SK-N-SH (cell line): ENCODE measurements around the gene ARCN1. TPM values are rescaled to one million over a fixed set of nuclear protein-coding genes. Genes with fewer than 3 reads are reported as not detected.

Source experiments
- CTCF ChIA-PET: fragments of 300-600, 350-600 bp; formaldehyde crosslinking; extraction: SDS; loops from one replicate; lab custom pipeline; 2021; lab: Yijun Ruan, JAX
- POLR2A ChIA-PET: fragments of 350-600 bp; sonication (Branson Sonifier 250); formaldehyde crosslinking; extraction: SDS; loops from one replicate; lab custom pipeline; 2020; ENCODE audit warnings: antibody characterized with exemption, inconsistent platforms; lab: Yijun Ruan, JAX
- DNase-seq: peaks from one replicate; pipeline ENCODE4 v3.0.0; 2012
- H2AFZ ChIP-seq: fragments of 200-600 bp; sonication (generic); 2 replicates; pipeline ENCODE4 v1.8.1; 2016; ENCODE audit warnings: antibody characterized with exemption, mild to moderate bottlenecking, low read depth
- H3F3A ChIP-seq: fragments of 200-600 bp; sonication (generic); replicated peaks from 2 replicates; pipeline ENCODE3; 2016; ENCODE audit warnings: antibody characterized with exemption, mild to moderate bottlenecking; ENCODE audit not compliant: insufficient read depth
- H3K27ac ChIP-seq, 2 experiments: fragments of 200-500 bp in 1 of 2; fragments of 200-600 bp in 1 of 2; sonication (Bioruptor generic) in 1 of 2; sonication (generic), shearing (Covaris generic) in 1 of 2; 2 replicates each; pipeline versions ENCODE4 v1.5.1 to v1.6.1; 2014 to 2016; ENCODE audit warnings: low read depth in 2 of 2, inconsistent platforms in 1 of 2, low read length in 1 of 2, mild to moderate bottlenecking in 1 of 2, mixed read lengths in 1 of 2
- H3K27me3 ChIP-seq: fragments of 200-600 bp; sonication (generic), shearing (Covaris generic); 2 replicates; pipeline ENCODE4 v1.6.1; 2016; ENCODE audit warnings: mixed run types; ENCODE audit not compliant: insufficient read depth
- H3K36me3 ChIP-seq, 2 experiments: fragments of 200-500 bp in 1 of 2; fragments of 200-600 bp in 1 of 2; sonication (Bioruptor generic) in 1 of 2; sonication (generic) in 1 of 2; replicated peaks in 1 of 2; 2 replicates each; pipeline versions ENCODE3 to v1.5.1; 2014 to 2016; ENCODE audit warnings: low read length in 1 of 2, mild to moderate bottlenecking in 1 of 2; ENCODE audit not compliant: insufficient read depth in 2 of 2, control insufficient read depth in 1 of 2
- H3K4me1 ChIP-seq, 2 experiments: fragments of 200-500 bp in 1 of 2; fragments of 200-600 bp in 1 of 2; sonication (Bioruptor generic) in 1 of 2; sonication (generic), shearing (Covaris generic) in 1 of 2; 2 replicates each; pipeline versions ENCODE4 v1.5.1 to v1.6.1; 2014 to 2016; ENCODE audit warnings: low read depth in 1 of 2, low read length in 1 of 2, mixed run types in 1 of 2; ENCODE audit not compliant: insufficient read depth in 2 of 2, control insufficient read depth in 1 of 2
- H3K4me2 ChIP-seq: fragments of 200-600 bp; sonication (generic), shearing (Covaris generic); 2 replicates; pipeline ENCODE4 v1.6.1; 2017; ENCODE audit warnings: mixed run types
- H3K4me3 ChIP-seq, 2 experiments: fragments of 200-500 bp in 1 of 2; fragments of 200-600 bp in 1 of 2; sonication (Bioruptor generic) in 1 of 2; sonication (generic), shearing (Covaris generic) in 1 of 2; 2 replicates each; pipeline versions ENCODE4 v1.5.1 to v1.8.1; 2014 to 2016; ENCODE audit warnings: low read depth in 2 of 2, inconsistent platforms in 1 of 2, low read length in 1 of 2, mild to moderate bottlenecking in 1 of 2, mixed read lengths in 1 of 2, moderate library complexity in 1 of 2
- H3K79me2 ChIP-seq: fragments of 200-600 bp; sonication (generic); 2 replicates; pipeline ENCODE4 v1.8.1; 2017; ENCODE audit warnings: mild to moderate bottlenecking; ENCODE audit not compliant: insufficient read depth
- H3K9ac ChIP-seq: fragments of 200-600 bp; sonication (generic); 2 replicates; pipeline ENCODE4 v1.6.1; 2017; ENCODE audit warnings: mixed run types
- H3K9me2 ChIP-seq: fragments of 200-600 bp; sonication (generic); 2 replicates; pipeline ENCODE4 v1.6.1; 2017; ENCODE audit warnings: mixed run types
- H3K9me3 ChIP-seq: fragments of 200-600 bp; sonication (generic); 2 replicates; pipeline ENCODE4 v1.6.1; 2017; ENCODE audit warnings: mixed run types, mild to moderate bottlenecking, moderate library complexity
- H4K20me1 ChIP-seq: fragments of 200-600 bp; sonication (generic); 2 replicates; pipeline ENCODE4 v1.6.1; 2017; ENCODE audit warnings: mild to moderate bottlenecking, mixed run types; ENCODE audit not compliant: insufficient read depth
- EP300 ChIP-seq, 2 experiments: IDR thresholded peaks; 2 replicates each; pipeline versions ENCODE4 v1.4.0 to v1.6.1; 2012; ENCODE audit warnings: borderline replicate concordance in 1 of 2, low read depth in 1 of 2, low read length in 1 of 2
- EZH2phosphoT487 ChIP-seq: fragments of 200-600 bp; sonication (generic); IDR thresholded peaks from 2 replicates; pipeline ENCODE4 v1.6.1; 2017; ENCODE audit warnings: low read depth, mixed run types, mild to moderate bottlenecking, antibody characterized with exemption, moderate library complexity, borderline replicate concordance
- GABPA ChIP-seq: IDR thresholded peaks from 2 replicates; pipeline ENCODE4 v1.4.0; 2012; ENCODE audit warnings: low read depth, mild to moderate bottlenecking
- GATA2 ChIP-seq: sonication (generic); formaldehyde crosslinking; IDR thresholded peaks from 2 replicates; pipeline ENCODE4 v1.5.0; 2020; ENCODE audit warnings: mild to moderate bottlenecking, missing genetic modification reagents
- MEF2A ChIP-seq: IDR thresholded peaks from 2 replicates; pipeline ENCODE4 v1.4.0; 2012; ENCODE audit warnings: low read depth, borderline replicate concordance
- MXI1 ChIP-seq: IDR thresholded peaks from 2 replicates; pipeline ENCODE4 v1.6.1; 2012; ENCODE audit warnings: mild to moderate bottlenecking, low read depth, low read length, improper control_type of control experiment
- NFIC ChIP-seq: IDR thresholded peaks from 2 replicates; pipeline ENCODE4 v1.4.0; 2012; ENCODE audit warnings: borderline replicate concordance
- NRF1 ChIP-seq: IDR thresholded peaks from 2 replicates; pipeline ENCODE4 v1.6.1; 2012; ENCODE audit warnings: low read depth, mild to moderate bottlenecking, low read length
- PBX3 ChIP-seq: IDR thresholded peaks from 2 replicates; pipeline ENCODE4; 2012
- RAD21 ChIP-seq: IDR thresholded peaks from 2 replicates; pipeline ENCODE4 v1.6.1; 2012; ENCODE audit warnings: mild to moderate bottlenecking, low read length
- RCOR1 ChIP-seq: fragments of 150-350 bp; IDR thresholded peaks from 2 replicates; pipeline ENCODE4 v1.6.1; 2017; ENCODE audit warnings: antibody characterized with exemption, low read length
- RFX5 ChIP-seq: IDR thresholded peaks from 2 replicates; pipeline ENCODE4 v1.6.1; 2012; ENCODE audit warnings: mild to moderate bottlenecking, improper control_type of control experiment, low read length
- RXRA ChIP-seq: IDR thresholded peaks from 2 replicates; pipeline ENCODE4 v1.4.0; 2012; ENCODE audit warnings: low read depth, mild to moderate bottlenecking, borderline replicate concordance
- SIN3A ChIP-seq: IDR thresholded peaks from 2 replicates; pipeline ENCODE4 v1.6.1; 2012; ENCODE audit warnings: low read depth, mild to moderate bottlenecking, low read length, moderate library complexity, borderline replicate concordance
- SMC3 ChIP-seq: IDR thresholded peaks from 2 replicates; pipeline ENCODE4 v1.6.1; 2012; ENCODE audit warnings: low read depth, low read length, improper control_type of control experiment
- TCF12 ChIP-seq: IDR thresholded peaks from 2 replicates; pipeline ENCODE4 v1.4.0; 2012
- USF2 ChIP-seq: fragments of 150-350 bp; IDR thresholded peaks from 2 replicates; pipeline ENCODE4 v1.6.1; 2017; ENCODE audit warnings: antibody characterized with exemption, low read length, low read depth, borderline replicate concordance
- WGBS: methylation state at CpG from one replicate; pipeline ENCODE4 v1.1.6; 2017; ENCODE audit warnings: low lambda C conversion rate; 5-methylcytosine and 5-hydroxymethylcytosine counted together
- polyA plus RNA-seq, 3 experiments: library from polyadenylated mRNA; depleted of rRNA; stranded (reverse); fragments of >200 nt; gene quantifications; 2 replicates each; pipeline ENCODE4 v1.2.3, GENCODE V29; 2012
- TF ChIP-seq, protein P1 (sequence below): IDR thresholded peaks from 2 replicates; pipeline ENCODE4 v1.4.0; 2012; ENCODE audit warnings: low read depth, borderline replicate concordance
- TF ChIP-seq, protein P2 (sequence below): fragments of 200-600 bp; sonication (generic); IDR thresholded peaks from 2 replicates; pipeline ENCODE4 v1.6.1; 2017; ENCODE audit warnings: antibody characterized with exemption, mild to moderate bottlenecking, moderate library complexity
- TF ChIP-seq, protein P3 (sequence below): IDR thresholded peaks from 2 replicates; pipeline ENCODE4 v1.4.0; 2012; ENCODE audit warnings: low read depth
- TF ChIP-seq, protein P4 (sequence below): IDR thresholded peaks from 2 replicates; pipeline ENCODE4 v1.6.1; 2012; ENCODE audit warnings: mild to moderate bottlenecking, low read depth, low read length, moderate library complexity

Gene ARCN1
- polyA plus RNA-seq, 1 of the 3 experiments (the other 2 are of a cell fraction) = 128 TPM

DNA sequence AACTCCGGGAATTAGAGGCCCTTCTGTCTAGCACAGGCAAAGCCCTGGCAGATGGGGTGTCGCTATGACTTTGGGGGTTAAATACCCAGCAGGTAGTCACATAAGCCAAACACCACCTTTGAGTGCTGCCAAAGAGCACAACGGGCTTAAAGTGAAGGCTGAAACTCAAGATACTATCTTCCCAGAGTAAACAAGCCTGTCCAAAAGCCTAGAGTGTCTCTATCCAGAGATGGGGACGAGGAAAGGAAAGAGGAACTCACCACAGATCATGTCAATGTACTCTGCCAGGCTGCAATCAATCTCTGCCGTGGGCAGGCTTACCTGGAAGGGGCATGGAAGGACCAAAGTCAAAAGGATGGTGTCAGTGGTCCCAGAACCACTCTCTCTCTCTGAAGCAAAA lies 26.7 kb upstream of the ARCN1 start (continued):
- TF ChIP-seq PBX3 (no peak), TCF12 (no peak), GATA2 (no peak), EZH2phosphoT487 (no peak), RFX5 (no peak), SMC3 (no peak)
- TF ChIP-seq, protein P1, sequence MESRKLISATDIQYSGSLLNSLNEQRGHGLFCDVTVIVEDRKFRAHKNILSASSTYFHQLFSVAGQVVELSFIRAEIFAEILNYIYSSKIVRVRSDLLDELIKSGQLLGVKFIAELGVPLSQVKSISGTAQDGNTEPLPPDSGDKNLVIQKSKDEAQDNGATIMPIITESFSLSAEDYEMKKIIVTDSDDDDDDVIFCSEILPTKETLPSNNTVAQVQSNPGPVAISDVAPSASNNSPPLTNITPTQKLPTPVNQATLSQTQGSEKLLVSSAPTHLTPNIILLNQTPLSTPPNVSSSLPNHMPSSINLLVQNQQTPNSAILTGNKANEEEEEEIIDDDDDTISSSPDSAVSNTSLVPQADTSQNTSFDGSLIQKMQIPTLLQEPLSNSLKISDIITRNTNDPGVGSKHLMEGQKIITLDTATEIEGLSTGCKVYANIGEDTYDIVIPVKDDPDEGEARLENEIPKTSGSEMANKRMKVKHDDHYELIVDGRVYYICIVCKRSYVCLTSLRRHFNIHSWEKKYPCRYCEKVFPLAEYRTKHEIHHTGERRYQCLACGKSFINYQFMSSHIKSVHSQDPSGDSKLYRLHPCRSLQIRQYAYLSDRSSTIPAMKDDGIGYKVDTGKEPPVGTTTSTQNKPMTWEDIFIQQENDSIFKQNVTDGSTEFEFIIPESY = no peak
- TF ChIP-seq, protein P2, sequence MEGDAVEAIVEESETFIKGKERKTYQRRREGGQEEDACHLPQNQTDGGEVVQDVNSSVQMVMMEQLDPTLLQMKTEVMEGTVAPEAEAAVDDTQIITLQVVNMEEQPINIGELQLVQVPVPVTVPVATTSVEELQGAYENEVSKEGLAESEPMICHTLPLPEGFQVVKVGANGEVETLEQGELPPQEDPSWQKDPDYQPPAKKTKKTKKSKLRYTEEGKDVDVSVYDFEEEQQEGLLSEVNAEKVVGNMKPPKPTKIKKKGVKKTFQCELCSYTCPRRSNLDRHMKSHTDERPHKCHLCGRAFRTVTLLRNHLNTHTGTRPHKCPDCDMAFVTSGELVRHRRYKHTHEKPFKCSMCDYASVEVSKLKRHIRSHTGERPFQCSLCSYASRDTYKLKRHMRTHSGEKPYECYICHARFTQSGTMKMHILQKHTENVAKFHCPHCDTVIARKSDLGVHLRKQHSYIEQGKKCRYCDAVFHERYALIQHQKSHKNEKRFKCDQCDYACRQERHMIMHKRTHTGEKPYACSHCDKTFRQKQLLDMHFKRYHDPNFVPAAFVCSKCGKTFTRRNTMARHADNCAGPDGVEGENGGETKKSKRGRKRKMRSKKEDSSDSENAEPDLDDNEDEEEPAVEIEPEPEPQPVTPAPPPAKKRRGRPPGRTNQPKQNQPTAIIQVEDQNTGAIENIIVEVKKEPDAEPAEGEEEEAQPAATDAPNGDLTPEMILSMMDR = no peak

DNA sequence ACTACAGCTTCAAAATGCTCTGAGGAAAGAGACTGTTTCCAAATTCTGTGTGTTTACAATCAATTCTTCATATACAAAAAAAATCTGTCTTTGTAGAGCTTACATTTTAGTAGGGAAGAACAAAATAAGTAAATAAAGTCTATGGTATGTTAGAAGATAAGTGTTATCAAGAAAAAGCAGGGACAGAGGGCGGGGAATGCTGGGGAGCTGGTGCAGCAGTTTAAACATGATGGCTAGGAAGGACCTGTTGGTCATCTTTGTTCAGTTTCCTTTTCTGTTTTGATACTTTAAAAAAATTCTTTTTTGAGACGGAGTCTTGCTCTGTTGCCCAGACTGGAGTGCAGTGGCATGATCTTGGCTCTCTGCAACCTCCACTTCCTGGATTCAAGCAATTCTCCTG lies 25.1 kb upstream of the ARCN1 start:
- Histone ChIP-seq H3K9me2 (no peaks in the 10 kb centered on the region), H3K4me3 (no peak overlapping the region), H3K79me2 (no peaks in the 10 kb centered on the region), H3K9ac (no peak overlapping the region), H3K4me1 (no peaks in the 10 kb centered on the region), H3F3A (peaks cover 3% of the 10 kb centered on the region), H4K20me1 (no peaks in the 10 kb centered on the region), H3K9me3 (no peaks in the 10 kb centered on the region), H2AFZ (no peak overlapping the region), H3K4me2 (no peak overlapping the region), H3K27ac (no peak overlapping the region), H3K27me3 (no peaks in the 10 kb centered on the region), H3K36me3 (peaks cover 11 to 12% of the 10 kb centered on the region in 2 experiments)
- WGBS = 96% methylated on average over 2 of the region's 2 CpGs
- no peak for DNase-seq
- CTCF ChIA-PET = no interaction called here
- POLR2A ChIA-PET = interaction anchor here (0.7 kb wide), 1 partner anchor 1307 kb away, joined by 3 read pairs; no protein-coding TSS in a partner anchor
- TF ChIP-seq USF2 (no peak), SIN3A (no peak), RCOR1 (no peak), MEF2A (no peak), RXRA (no peak), MXI1 (no peak), GABPA (no peak), NFIC (no peak), RAD21 (no peak), NRF1 (no peak), EP300 (IDR thresholded peaks at IDR 0.05; ENCODE audit: borderline replicate concordance in 1 of 2, low read depth in 1 of 2, low read length in 1 of 2) (no peak)
- TF ChIP-seq, protein P3, sequence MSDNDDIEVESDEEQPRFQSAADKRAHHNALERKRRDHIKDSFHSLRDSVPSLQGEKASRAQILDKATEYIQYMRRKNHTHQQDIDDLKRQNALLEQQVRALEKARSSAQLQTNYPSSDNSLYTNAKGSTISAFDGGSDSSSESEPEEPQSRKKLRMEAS = no peak
- TF ChIP-seq, protein P1 = no peak
- TF ChIP-seq, protein P4, sequence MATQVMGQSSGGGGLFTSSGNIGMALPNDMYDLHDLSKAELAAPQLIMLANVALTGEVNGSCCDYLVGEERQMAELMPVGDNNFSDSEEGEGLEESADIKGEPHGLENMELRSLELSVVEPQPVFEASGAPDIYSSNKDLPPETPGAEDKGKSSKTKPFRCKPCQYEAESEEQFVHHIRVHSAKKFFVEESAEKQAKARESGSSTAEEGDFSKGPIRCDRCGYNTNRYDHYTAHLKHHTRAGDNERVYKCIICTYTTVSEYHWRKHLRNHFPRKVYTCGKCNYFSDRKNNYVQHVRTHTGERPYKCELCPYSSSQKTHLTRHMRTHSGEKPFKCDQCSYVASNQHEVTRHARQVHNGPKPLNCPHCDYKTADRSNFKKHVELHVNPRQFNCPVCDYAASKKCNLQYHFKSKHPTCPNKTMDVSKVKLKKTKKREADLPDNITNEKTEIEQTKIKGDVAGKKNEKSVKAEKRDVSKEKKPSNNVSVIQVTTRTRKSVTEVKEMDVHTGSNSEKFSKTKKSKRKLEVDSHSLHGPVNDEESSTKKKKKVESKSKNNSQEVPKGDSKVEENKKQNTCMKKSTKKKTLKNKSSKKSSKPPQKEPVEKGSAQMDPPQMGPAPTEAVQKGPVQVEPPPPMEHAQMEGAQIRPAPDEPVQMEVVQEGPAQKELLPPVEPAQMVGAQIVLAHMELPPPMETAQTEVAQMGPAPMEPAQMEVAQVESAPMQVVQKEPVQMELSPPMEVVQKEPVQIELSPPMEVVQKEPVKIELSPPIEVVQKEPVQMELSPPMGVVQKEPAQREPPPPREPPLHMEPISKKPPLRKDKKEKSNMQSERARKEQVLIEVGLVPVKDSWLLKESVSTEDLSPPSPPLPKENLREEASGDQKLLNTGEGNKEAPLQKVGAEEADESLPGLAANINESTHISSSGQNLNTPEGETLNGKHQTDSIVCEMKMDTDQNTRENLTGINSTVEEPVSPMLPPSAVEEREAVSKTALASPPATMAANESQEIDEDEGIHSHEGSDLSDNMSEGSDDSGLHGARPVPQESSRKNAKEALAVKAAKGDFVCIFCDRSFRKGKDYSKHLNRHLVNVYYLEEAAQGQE = no peak
